OCI-LY1 (cell line): ENCODE results near the gene CCDC91.

Experiments
- H2AFZ ChIP-seq: fragments of 200-600 bp; sonication (generic), shearing (Covaris generic); 2 replicates; pipeline ENCODE4 v1.6.0; 2014; ENCODE audit warnings: antibody characterized with exemption, mild to moderate bottlenecking, low read length
- H3F3A ChIP-seq: fragments of 200-600 bp; sonication (generic), shearing (Covaris generic); 2 replicates; pipeline ENCODE4 v1.6.0; 2014; ENCODE audit warnings: mild to moderate bottlenecking, antibody characterized with exemption, low read length, moderate library complexity; ENCODE audit not compliant: insufficient read depth
- H3K27ac ChIP-seq: fragments of 200-600 bp; sonication (generic); 2 replicates; pipeline ENCODE4 v1.5.1; 2014; ENCODE audit warnings: low read length, mixed run types, mild to moderate bottlenecking, low read depth; ENCODE audit not compliant: poor library complexity, severe bottlenecking
- H3K27me3 ChIP-seq: fragments of 200-600 bp; sonication (generic); 2 replicates; pipeline ENCODE4 v1.6.0; 2014; ENCODE audit warnings: antibody characterized with exemption, mild to moderate bottlenecking, low read length, moderate library complexity; ENCODE audit not compliant: insufficient read depth
- H3K36me3 ChIP-seq: fragments of 200-600 bp; sonication (generic); 2 replicates; pipeline ENCODE4 v1.6.1; 2014; ENCODE audit warnings: mild to moderate bottlenecking, antibody characterized with exemption, low read length, moderate library complexity, mixed read lengths; ENCODE audit not compliant: insufficient read depth
- H3K4me1 ChIP-seq: fragments of 200-600 bp; sonication (generic); 2 replicates; pipeline ENCODE4 v1.5.1; 2014; ENCODE audit warnings: mild to moderate bottlenecking, low read length, moderate library complexity; ENCODE audit not compliant: insufficient read depth, severe bottlenecking
- H3K4me2 ChIP-seq: fragments of 200-600 bp; sonication (generic), shearing (Covaris generic); 2 replicates; pipeline ENCODE4 v1.6.1; 2014; ENCODE audit warnings: low read length
- H3K4me3 ChIP-seq: fragments of 200-600 bp; sonication (generic); 2 replicates; pipeline ENCODE4 v1.5.1; 2014; ENCODE audit warnings: low read length, low read depth, mild to moderate bottlenecking, mixed read lengths; ENCODE audit not compliant: poor library complexity, severe bottlenecking
- H3K79me2 ChIP-seq: fragments of 200-600 bp; shearing (Covaris generic); 2 replicates; pipeline ENCODE4 v1.6.1; 2016; ENCODE audit warnings: mixed run types, low read length, mixed read lengths; ENCODE audit not compliant: insufficient read depth
- H3K9ac ChIP-seq: fragments of 200-600 bp; sonication (generic), shearing (Covaris generic); 2 replicates; pipeline ENCODE4 v1.6.1; 2014; ENCODE audit warnings: mild to moderate bottlenecking, low read length, mixed read lengths
- H3K9me2 ChIP-seq: fragments of 200-600 bp; sonication (generic), shearing (Covaris generic); 2 replicates; pipeline ENCODE4 v1.6.1; 2014; ENCODE audit warnings: low read depth, mild to moderate bottlenecking, low read length, mixed read lengths
- H3K9me3 ChIP-seq: fragments of 200-600 bp; shearing (Covaris generic); 2 replicates; pipeline ENCODE4 v1.6.1; 2014; ENCODE audit warnings: low read length, mixed read lengths
- H4K20me1 ChIP-seq: fragments of 200-600 bp; sonication (generic), shearing (Covaris generic); 2 replicates; pipeline ENCODE4 v1.6.0; 2016; ENCODE audit warnings: mild to moderate bottlenecking, low read length; ENCODE audit not compliant: insufficient read depth
- CTCF ChIP-seq: fragments of 200-600 bp; sonication (generic), shearing (Covaris generic); IDR thresholded peaks from 2 replicates; pipeline ENCODE4 v1.5.1; 2017; ENCODE audit warnings: mild to moderate bottlenecking, antibody characterized with exemption, low read length, moderate library complexity, mixed read lengths
- EZH2 ChIP-seq: fragments of 200-600 bp; sonication (generic), shearing (Covaris generic); IDR thresholded peaks from 2 replicates; pipeline ENCODE4 v1.8.0; 2017; ENCODE audit warnings: borderline replicate concordance, mixed run types, mild to moderate bottlenecking, antibody characterized with exemption, low read length, moderate library complexity, mixed read lengths

Gene CCDC91

GRCh38 chr12:28167981-28168485 is 22.2 kb upstream of the CCDC91 start:
- H3K9me3 ChIP-seq, result no peaks in the 10 kb centered on the region

GRCh38 chr12:28171356-28172060 is 18.7 kb upstream of the CCDC91 start:
- TF ChIP-seq EZH2, result no peak
- no peaks in the 10 kb centered on the region for H3K4me1 ChIP-seq
- H3K4me3 ChIP-seq, result no peak overlapping the region
- no peak overlapping the region for H3K27ac ChIP-seq
- no peaks in the 10 kb centered on the region for H3K27me3 ChIP-seq
- no peak overlapping the region for H3K9ac ChIP-seq
- H3K79me2 ChIP-seq, result no peaks in the 10 kb centered on the region
- no peaks in the 10 kb centered on the region for H3K9me3 ChIP-seq
- H4K20me1 ChIP-seq, result no peaks in the 10 kb centered on the region
- H2AFZ ChIP-seq, result no peak overlapping the region
- no peak overlapping the region for H3K4me2 ChIP-seq
- no peaks in the 10 kb centered on the region for H3K36me3 ChIP-seq
- H3K9me2 ChIP-seq, result no peaks in the 10 kb centered on the region
- H3F3A ChIP-seq, result no peaks in the 10 kb centered on the region

More at GRCh38 chr12:28167981-28168485, 22.2 kb upstream of the CCDC91 start:
- Histone ChIP-seq H3K9me2 (no peaks in the 10 kb centered on the region), H3K4me1 (no peaks in the 10 kb centered on the region), H3K27ac (no peak overlapping the region), H4K20me1 (no peaks in the 10 kb centered on the region), H3K27me3 (no peaks in the 10 kb centered on the region), H3K4me2 (no peak overlapping the region), H3K79me2 (no peaks in the 10 kb centered on the region), H2AFZ (no peak overlapping the region), H3K36me3 (no peaks in the 10 kb centered on the region), H3K9ac (no peak overlapping the region), H3K4me3 (no peak overlapping the region), H3F3A (no peaks in the 10 kb centered on the region)
- TF ChIP-seq EZH2, result no peak
- TF ChIP-seq CTCF, result no peak

GRCh38 chr12:28172434-28173030 is 17.7 kb upstream of the CCDC91 start:
- no peaks in the 10 kb centered on the region for H3F3A ChIP-seq
- no peak overlapping the region for H3K4me3 ChIP-seq
- H3K4me2 ChIP-seq, result no peak overlapping the region
- no peaks in the 10 kb centered on the region for H3K4me1 ChIP-seq
- H3K36me3 ChIP-seq, result no peaks in the 10 kb centered on the region
- no peaks in the 10 kb centered on the region for H3K27me3 ChIP-seq
- H3K9ac ChIP-seq, result no peak overlapping the region
- TF ChIP-seq CTCF (peak; percentile 57), EZH2 (no peak)
- no peaks in the 10 kb centered on the region for H3K9me2 ChIP-seq
- H3K79me2 ChIP-seq, result no peaks in the 10 kb centered on the region
- H3K27ac ChIP-seq, result no peak overlapping the region
- H2AFZ ChIP-seq, result no peak overlapping the region
- no peaks in the 10 kb centered on the region for H3K9me3 ChIP-seq
- no peaks in the 10 kb centered on the region for H4K20me1 ChIP-seq
